K562 (cell line): ENCODE data around the gene RGS17. TPM values are rescaled to one million over a fixed set of nuclear protein-coding genes. Genes with fewer than 3 reads are reported as not detected.

ENCODE experiments used
- ARID3A ChIP-seq: IDR thresholded peaks from 2 replicates; pipeline ENCODE4 v1.6.1; 2012; ENCODE audit warnings: low read depth, low read length, improper control_type of control experiment, borderline replicate concordance
- BRD9 ChIP-seq: fragments of 450-650 bp; IDR thresholded peaks from 2 replicates; pipeline ENCODE4 v1.6.1; 2018; ENCODE audit warnings: low read depth; ENCODE audit not compliant: partially characterized antibody
- CBFA2T2 ChIP-seq: fragments of 450-650 bp; conservative IDR thresholded peaks from 2 replicates; pipeline ENCODE4 v1.6.1; 2017; ENCODE audit warnings: mild to moderate bottlenecking
- ETS2 ChIP-seq: IDR thresholded peaks from 2 replicates; pipeline ENCODE4 v1.6.1; 2016; ENCODE audit warnings: borderline replicate concordance, missing genetic modification characterization, mild to moderate bottlenecking, moderate library complexity, missing compliant biosample characterization; ENCODE audit not compliant: poor library complexity, severe bottlenecking
- FOXJ3 ChIP-seq: sonication (generic); formaldehyde crosslinking; IDR thresholded peaks from 2 replicates; pipeline ENCODE4 v1.4.0; 2020; ENCODE audit warnings: mild to moderate bottlenecking, missing genetic modification reagents
- GABPB1 ChIP-seq: sonication (generic); formaldehyde crosslinking; IDR thresholded peaks from 2 replicates; pipeline ENCODE4 v1.8.0; 2022; ENCODE audit warnings: mild to moderate bottlenecking, missing genetic modification reagents
- MTA1 ChIP-seq: fragments of 450-650 bp; IDR thresholded peaks from 2 replicates; pipeline ENCODE4 v1.6.1; 2017; ENCODE audit warnings: borderline replicate concordance
- MTA3 ChIP-seq: fragments of 450-650 bp; formaldehyde crosslinking; IDR thresholded peaks from 2 replicates; pipeline ENCODE4 v1.6.1; 2017; ENCODE audit warnings: mild to moderate bottlenecking, borderline replicate concordance
- NFE2L1 ChIP-seq: fragments of 450-650 bp; IDR thresholded peaks from 2 replicates; pipeline ENCODE4 v1.6.1; 2016; ENCODE audit warnings: missing genetic modification characterization, low read depth, mild to moderate bottlenecking, missing compliant biosample characterization, moderate library complexity, borderline replicate concordance
- NFRKB ChIP-seq: fragments of 450-650 bp; IDR thresholded peaks from 2 replicates; pipeline ENCODE4 v1.6.1; 2016; ENCODE audit warnings: low read depth
- NR3C1 ChIP-seq: sonication (generic); formaldehyde crosslinking; IDR thresholded peaks from 2 replicates; pipeline ENCODE4 v1.8.1; 2022; ENCODE audit warnings: missing genetic modification reagents
- TAF9B ChIP-seq: fragments of 450-650 bp; IDR thresholded peaks from 2 replicates; pipeline ENCODE4 v1.6.1; 2018; ENCODE audit warnings: mild to moderate bottlenecking; ENCODE audit not compliant: partially characterized antibody
- polyA plus RNA-seq, 8 experiments: library from polyadenylated mRNA; depleted of rRNA in 4 of 8; stranded (reverse) in 5 of 8; unstranded in 3 of 8; fragments of >200 nt; fragmentation: Nextera tagmentation in 2 of 8; fragmentation: Illumina TruSeq in 1 of 8; extraction: Ambion mirVana in 2 of 8; extraction: Trizol in 1 of 8; gene quantifications; 2 replicates each; pipeline versions ENCODE4 v1.2.1 to v1.2.3, GENCODE V29; 2011 to 2014; ENCODE audit warnings: inconsistent platforms in 1 of 8, missing spikeins in 1 of 8
- total RNA-seq, 7 experiments: library from RNA; depleted of rRNA in 6 of 7; stranded (reverse); fragments of >200 nt in 6 of 7; fragmentation: Illumina TruSeq in 2 of 7; extraction: Trizol in 2 of 7; gene quantifications; 2 replicates each; pipeline versions ENCODE4 v1.2.1 to v1.2.3, GENCODE V29; 2011 to 2021; ENCODE audit warnings: low replicate concordance in 1 of 7
- TF ChIP-seq, protein P1 (sequence below): fragments of 450-650 bp; conservative IDR thresholded peaks from 2 replicates; pipeline ENCODE4 v1.6.1; 2016; ENCODE audit warnings: missing genetic modification characterization, low read depth, mild to moderate bottlenecking, control low read depth, missing compliant biosample characterization
- TF ChIP-seq, protein P2 (sequence below): fragments of 450-650 bp; IDR thresholded peaks from 2 replicates; pipeline ENCODE4 v1.6.1; 2018; ENCODE audit not compliant: partially characterized antibody
- TF ChIP-seq, protein P3 (sequence below), 3 experiments: fragments of 200-800 bp in 1 of 3; fragments of 250-450 bp in 1 of 3; fragments of 450-650 bp in 1 of 3; sonication (Bioruptor Pico) in 1 of 3; sonication (Bioruptor generic) in 1 of 3; formaldehyde crosslinking in 1 of 3; IDR thresholded peaks; 2 replicates each; pipeline versions ENCODE4 v1.6.1 to v1.8.0; 2016 to 2022; ENCODE audit warnings: mild to moderate bottlenecking in 2 of 3, missing genetic modification characterization in 2 of 3, missing compliant biosample characterization in 1 of 3, moderate library complexity in 1 of 3

The RGS17 gene
- total and polyA plus RNA-seq, 9 of the 15 experiments (the other 6 are each of a cell fraction or from before 2014, with no cell fraction given) = 0.01 to 0.14 (median 0.08) TPM; not detected in 6

- TF ChIP-seq, protein P1, sequence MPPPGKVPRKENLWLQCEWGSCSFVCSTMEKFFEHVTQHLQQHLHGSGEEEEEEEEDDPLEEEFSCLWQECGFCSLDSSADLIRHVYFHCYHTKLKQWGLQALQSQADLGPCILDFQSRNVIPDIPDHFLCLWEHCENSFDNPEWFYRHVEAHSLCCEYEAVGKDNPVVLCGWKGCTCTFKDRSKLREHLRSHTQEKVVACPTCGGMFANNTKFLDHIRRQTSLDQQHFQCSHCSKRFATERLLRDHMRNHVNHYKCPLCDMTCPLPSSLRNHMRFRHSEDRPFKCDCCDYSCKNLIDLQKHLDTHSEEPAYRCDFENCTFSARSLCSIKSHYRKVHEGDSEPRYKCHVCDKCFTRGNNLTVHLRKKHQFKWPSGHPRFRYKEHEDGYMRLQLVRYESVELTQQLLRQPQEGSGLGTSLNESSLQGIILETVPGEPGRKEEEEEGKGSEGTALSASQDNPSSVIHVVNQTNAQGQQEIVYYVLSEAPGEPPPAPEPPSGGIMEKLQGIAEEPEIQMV (tag) = 0 out of 2 replicates have a peak, but pooled peaks have one; percentile 28
- TF ChIP-seq, protein P2, sequence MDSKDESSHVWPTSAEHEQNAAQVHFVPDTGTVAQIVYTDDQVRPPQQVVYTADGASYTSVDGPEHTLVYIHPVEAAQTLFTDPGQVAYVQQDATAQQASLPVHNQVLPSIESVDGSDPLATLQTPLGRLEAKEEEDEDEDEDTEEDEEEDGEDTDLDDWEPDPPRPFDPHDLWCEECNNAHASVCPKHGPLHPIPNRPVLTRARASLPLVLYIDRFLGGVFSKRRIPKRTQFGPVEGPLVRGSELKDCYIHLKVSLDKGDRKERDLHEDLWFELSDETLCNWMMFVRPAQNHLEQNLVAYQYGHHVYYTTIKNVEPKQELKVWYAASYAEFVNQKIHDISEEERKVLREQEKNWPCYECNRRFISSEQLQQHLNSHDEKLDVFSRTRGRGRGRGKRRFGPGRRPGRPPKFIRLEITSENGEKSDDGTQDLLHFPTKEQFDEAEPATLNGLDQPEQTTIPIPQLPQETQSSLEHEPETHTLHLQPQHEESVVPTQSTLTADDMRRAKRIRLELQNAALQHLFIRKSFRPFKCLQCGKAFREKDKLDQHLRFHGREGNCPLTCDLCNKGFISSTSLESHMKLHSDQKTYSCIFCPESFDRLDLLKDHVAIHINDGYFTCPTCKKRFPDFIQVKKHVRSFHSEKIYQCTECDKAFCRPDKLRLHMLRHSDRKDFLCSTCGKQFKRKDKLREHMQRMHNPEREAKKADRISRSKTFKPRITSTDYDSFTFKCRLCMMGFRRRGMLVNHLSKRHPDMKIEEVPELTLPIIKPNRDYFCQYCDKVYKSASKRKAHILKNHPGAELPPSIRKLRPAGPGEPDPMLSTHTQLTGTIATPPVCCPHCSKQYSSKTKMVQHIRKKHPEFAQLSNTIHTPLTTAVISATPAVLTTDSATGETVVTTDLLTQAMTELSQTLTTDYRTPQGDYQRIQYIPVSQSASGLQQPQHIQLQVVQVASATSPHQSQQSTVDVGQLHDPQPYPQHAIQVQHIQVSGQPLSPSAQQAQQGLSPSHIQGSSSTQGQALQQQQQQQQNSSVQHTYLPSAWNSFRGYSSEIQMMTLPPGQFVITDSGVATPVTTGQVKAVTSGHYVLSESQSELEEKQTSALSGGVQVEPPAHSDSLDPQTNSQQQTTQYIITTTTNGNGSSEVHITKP = peak; percentile 72
- TF ChIP-seq TAF9B (peak; percentile 66), MTA1 (no peak), NFRKB (peak; percentile 44; the same call in 1 of the 2 replicates), GABPB1 (CRISPR knock-in tag) (peak; percentile 92), BRD9 (no peak), NFE2L1 (tag) (no peak), ARID3A (peak; percentile 17; the same call in 1 of the 2 replicates), NR3C1 (CRISPR knock-in tag) (no peak), MTA3 (0 out of 2 replicates have a peak, but pooled peaks have one; percentile 39), FOXJ3 (CRISPR knock-in tag) (no peak), ETS2 (tag) (no peak), CBFA2T2 (no peak)
- TF ChIP-seq, protein P3, sequence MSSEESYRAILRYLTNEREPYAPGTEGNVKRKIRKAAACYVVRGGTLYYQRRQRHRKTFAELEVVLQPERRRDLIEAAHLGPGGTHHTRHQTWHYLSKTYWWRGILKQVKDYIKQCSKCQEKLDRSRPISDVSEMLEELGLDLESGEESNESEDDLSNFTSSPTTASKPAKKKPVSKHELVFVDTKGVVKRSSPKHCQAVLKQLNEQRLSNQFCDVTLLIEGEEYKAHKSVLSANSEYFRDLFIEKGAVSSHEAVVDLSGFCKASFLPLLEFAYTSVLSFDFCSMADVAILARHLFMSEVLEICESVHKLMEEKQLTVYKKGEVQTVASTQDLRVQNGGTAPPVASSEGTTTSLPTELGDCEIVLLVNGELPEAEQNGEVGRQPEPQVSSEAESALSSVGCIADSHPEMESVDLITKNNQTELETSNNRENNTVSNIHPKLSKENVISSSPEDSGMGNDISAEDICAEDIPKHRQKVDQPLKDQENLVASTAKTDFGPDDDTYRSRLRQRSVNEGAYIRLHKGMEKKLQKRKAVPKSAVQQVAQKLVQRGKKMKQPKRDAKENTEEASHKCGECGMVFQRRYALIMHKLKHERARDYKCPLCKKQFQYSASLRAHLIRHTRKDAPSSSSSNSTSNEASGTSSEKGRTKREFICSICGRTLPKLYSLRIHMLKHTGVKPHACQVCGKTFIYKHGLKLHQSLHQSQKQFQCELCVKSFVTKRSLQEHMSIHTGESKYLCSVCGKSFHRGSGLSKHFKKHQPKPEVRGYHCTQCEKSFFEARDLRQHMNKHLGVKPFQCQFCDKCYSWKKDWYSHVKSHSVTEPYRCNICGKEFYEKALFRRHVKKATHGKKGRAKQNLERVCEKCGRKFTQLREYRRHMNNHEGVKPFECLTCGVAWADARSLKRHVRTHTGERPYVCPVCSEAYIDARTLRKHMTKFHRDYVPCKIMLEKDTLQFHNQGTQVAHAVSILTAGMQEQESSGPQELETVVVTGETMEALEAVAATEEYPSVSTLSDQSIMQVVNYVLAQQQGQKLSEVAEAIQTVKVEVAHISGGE (CRISPR knock-in tag; IDR thresholded peaks at IDR 0.05) = peak in 1 of 3 experiments; percentile 85; a peak in 2 of 6 replicates
Observed at GRCh38 chr6:153002613-153003365, 128.3 kb downstream of the RGS17 start, which contains the start of gene MTRF1L (continued).
